IMR-90 (cell line): Measurements from ENCODE around the gene DMXL2. TPM values are rescaled to one million over a fixed set of nuclear protein-coding genes. Genes with fewer than 3 reads are reported as not detected.

Experiments
- ATAC-seq: fragments of 200-7000 bp; cut with Tn5 transposase; 2 replicates; pipeline ENCODE4 v1.9.1; 2020; ENCODE audit warnings: low read depth, mild to moderate bottlenecking, moderate library complexity
- BruUV-seq: library from RNA; stranded (reverse); fragments of 400-500 nt; replicated peaks from 2 replicates; lab custom pipeline; 2021; lab: Mats Ljungman, UMichigan
- CTCF ChIA-PET: fragments of 300-600 bp; formaldehyde crosslinking; extraction: SDS; loops from one replicate; lab custom pipeline; 2021; ENCODE audit warnings: antibody characterized with exemption; lab: Yijun Ruan, JAX
- POLR2A ChIA-PET: fragments of 300-600 bp; sonication (Branson Sonifier 250); formaldehyde crosslinking; loops from one replicate; lab custom pipeline; 2022; ENCODE audit warnings: antibody characterized with exemption; ENCODE audit not compliant: unreplicated experiment; lab: Charles Lee
- DNase-seq: peaks from one replicate; pipeline ENCODE4 v3.0.0; 2013
- H2AFZ ChIP-seq: replicated peaks from 2 replicates; pipeline ENCODE3; 2013; ENCODE audit warnings: low read length, mild to moderate bottlenecking; ENCODE audit not compliant: poor library complexity
- H2AK5ac ChIP-seq: 2 replicates; pipeline ENCODE4 v1.6.1; 2013; ENCODE audit warnings: low read depth, low read length, inconsistent platforms
- H2AK9ac ChIP-seq: replicated peaks from 2 replicates; pipeline ENCODE3; 2013; ENCODE audit warnings: mild to moderate bottlenecking, low read depth, low read length, moderate library complexity; ENCODE audit not compliant: poor library complexity
- H2BK120ac ChIP-seq: 2 replicates; pipeline ENCODE4 v1.6.1; 2013; ENCODE audit warnings: low read depth, low read length, inconsistent platforms
- H2BK15ac ChIP-seq: 3 replicates; pipeline ENCODE4 v1.6.1; 2013; ENCODE audit warnings: low read depth, low read length, inconsistent platforms
- H2BK20ac ChIP-seq: 2 replicates; pipeline ENCODE4 v1.6.1; 2013; ENCODE audit warnings: low read depth, mild to moderate bottlenecking, inconsistent platforms, low read length, moderate library complexity
- H2BK5ac ChIP-seq: 2 replicates; pipeline ENCODE4 v1.6.1; 2013; ENCODE audit warnings: mild to moderate bottlenecking, low read depth, low read length, inconsistent platforms; ENCODE audit not compliant: poor library complexity, severe bottlenecking
- H3K14ac ChIP-seq: replicated peaks from 2 replicates; pipeline ENCODE4 v1.6.1; 2013; ENCODE audit warnings: low read depth, low read length, inconsistent platforms
- H3K18ac ChIP-seq: 2 replicates; pipeline ENCODE4 v1.6.1; 2013; ENCODE audit warnings: low read depth, low read length, control low read depth
- H3K23ac ChIP-seq: 2 replicates; pipeline ENCODE4 v1.6.1; 2013; ENCODE audit warnings: low read depth, low read length, inconsistent platforms
- H3K27ac ChIP-seq: 2 replicates; pipeline ENCODE4 v1.5.1; 2013; ENCODE audit warnings: mild to moderate bottlenecking, control low read depth, low read length; ENCODE audit not compliant: insufficient read depth
- H3K27me3 ChIP-seq: 2 replicates; pipeline ENCODE4 v1.6.1; 2013; ENCODE audit warnings: low read length; ENCODE audit not compliant: control insufficient read depth, insufficient read depth
- H3K36me3 ChIP-seq: 2 replicates; pipeline ENCODE4 v1.6.1; 2013; ENCODE audit warnings: low read length, mixed read lengths; ENCODE audit not compliant: control insufficient read depth, insufficient read depth
- H3K4ac ChIP-seq: 2 replicates; pipeline ENCODE4 v1.6.1; 2013; ENCODE audit warnings: low read depth, low read length, inconsistent platforms
- H3K4me1 ChIP-seq: 2 replicates; pipeline ENCODE4 v1.6.1; 2013; ENCODE audit warnings: low read length, mixed read lengths; ENCODE audit not compliant: control insufficient read depth, insufficient read depth
- H3K4me2 ChIP-seq: 2 replicates; pipeline ENCODE4 v1.6.1; 2013; ENCODE audit warnings: low read depth, mild to moderate bottlenecking, control low read depth, low read length, moderate library complexity
- H3K4me3 ChIP-seq: 2 replicates; pipeline ENCODE4 v1.5.1; 2013; ENCODE audit warnings: low read depth, mild to moderate bottlenecking, control low read depth, low read length, moderate library complexity; ENCODE audit not compliant: insufficient read depth
- H3K56ac ChIP-seq: 2 replicates; pipeline ENCODE4 v1.6.1; 2013; ENCODE audit warnings: low read length, inconsistent platforms; ENCODE audit not compliant: insufficient read depth; ENCODE audit errors: extremely low read depth
- H3K79me1 ChIP-seq, 2 experiments: 2 replicates each; pipeline ENCODE4 v1.6.1; 2013; ENCODE audit warnings: low read length in 2 of 2, inconsistent platforms in 1 of 2, low read depth in 1 of 2
- H3K9ac ChIP-seq: 2 replicates; pipeline ENCODE4 v1.6.1; 2013; ENCODE audit warnings: low read depth, low read length, control low read depth
- H3K9me1 ChIP-seq: 2 replicates; pipeline ENCODE4 v1.6.1; 2013; ENCODE audit warnings: low read length, inconsistent platforms; ENCODE audit not compliant: insufficient read depth
- H3K9me3 ChIP-seq: 2 replicates; pipeline ENCODE4 v1.6.1; 2013; ENCODE audit warnings: low read length; ENCODE audit not compliant: control insufficient read depth, insufficient read depth
- H4K20me1 ChIP-seq: 2 replicates; pipeline ENCODE4 v1.6.1; 2013; ENCODE audit warnings: low read length, inconsistent platforms; ENCODE audit not compliant: insufficient read depth
- H4K5ac ChIP-seq: 2 replicates; pipeline ENCODE4 v1.6.1; 2013; ENCODE audit warnings: mild to moderate bottlenecking, low read depth, low read length, control low read depth
- H4K8ac ChIP-seq, 2 experiments: 2 replicates each; pipeline ENCODE4 v1.6.1; 2013; ENCODE audit warnings: low read depth in 2 of 2, low read length in 2 of 2, control low read depth in 1 of 2, inconsistent platforms in 1 of 2
- H4K91ac ChIP-seq: 2 replicates; pipeline ENCODE4 v1.6.1; 2013; ENCODE audit warnings: low read depth, low read length, inconsistent platforms; ENCODE audit not compliant: insufficient read depth
- CTCF ChIP-seq: conservative IDR thresholded peaks from 2 replicates; pipeline ENCODE4 v1.5.1; 2012; ENCODE audit warnings: mild to moderate bottlenecking, low read depth, low read length, improper control_type of control experiment
- MAZ ChIP-seq: IDR thresholded peaks from 2 replicates; pipeline ENCODE4 v1.6.1; 2012; ENCODE audit warnings: low read depth, mild to moderate bottlenecking, low read length, improper control_type of control experiment, moderate library complexity, borderline replicate concordance
- NFE2L2 ChIP-seq: fragments of 150-350 bp; IDR thresholded peaks from 2 replicates; pipeline ENCODE4 v1.6.1; 2016; ENCODE audit warnings: low read depth, mild to moderate bottlenecking, low read length
- RFX5 ChIP-seq: IDR thresholded peaks from 2 replicates; pipeline ENCODE4 v1.8.0; 2012; ENCODE audit warnings: low read depth, mild to moderate bottlenecking, low read length, moderate library complexity
- SMC3 ChIP-seq: fragments of 150-350 bp; IDR thresholded peaks from 2 replicates; pipeline ENCODE4 v1.6.1; 2016; ENCODE audit warnings: low read depth, mild to moderate bottlenecking, antibody characterized with exemption, low read length, moderate library complexity
- dilution Hi-C: fragments of 300-500 bp; cut with HindIII; formaldehyde crosslinking; loops from one replicate; pipeline ENCODE4 v1.14.3; 2018; ENCODE audit warnings: low sequenced_read_pairs; ENCODE audit not compliant: unreplicated experiment
- in situ Hi-C: fragments of 300-500 bp; cut with MboI; formaldehyde crosslinking; loops from 3 replicates; pipeline ENCODE4 v1.14.3; 2019; ENCODE audit warnings: low sequenced_read_pairs, inconsistent platforms, mixed read lengths
- intact Hi-C: fragments of 100-400 bp; cut with micrococcal nuclease; formaldehyde crosslinking; loops from 2 replicates; pipeline ENCODE4 v1.10.0; 2022
- polyA plus RNA-seq, 3 experiments: library from polyadenylated mRNA; depleted of rRNA; stranded (reverse); fragments of >200 nt; gene quantifications; 2 replicates each; pipeline ENCODE4 v1.2.3, GENCODE V29; 2012; ENCODE audit warnings: low replicate concordance in 1 of 3
- total RNA-seq: library from RNA; depleted of rRNA; stranded (reverse); fragments of >200 nt; gene quantifications from 2 replicates; pipeline ENCODE4 v1.2.3, GENCODE V29; 2012

DMXL2 gene
- total and polyA plus RNA-seq, 2 of the 4 experiments (the other 2 are of a cell fraction), result 9.7 to 21.9 TPM

GRCh38 chr15:51503003-51503402 is 119.6 kb downstream of the DMXL2 start:
- H3K4me3 ChIP-seq, result no peak overlapping the region
- ChIA-PET CTCF (interaction anchor here (1.5 kb wide), 1 partner anchor 101 kb away, joined by 3 read pairs; no protein-coding TSS in a partner anchor), POLR2A (no interaction called here)
- ATAC-seq (no peak), DNase-seq (no peak)
- no peak overlapping the region for H3K23ac ChIP-seq
- no peaks in the 10 kb centered on the region for H3K9me3 ChIP-seq
- no peaks in the 10 kb centered on the region for H3K36me3 ChIP-seq
- in situ Hi-C loops, result no loop called here
- H2BK15ac ChIP-seq, result no peak overlapping the region
- no peaks in the 10 kb centered on the region for H3K9me1 ChIP-seq
- no peak overlapping the region for H2BK120ac ChIP-seq
- no peak overlapping the region for H3K4ac ChIP-seq
- no peak overlapping the region for H3K18ac ChIP-seq
- no peak overlapping the region for H4K5ac ChIP-seq
- BruUV-seq, result no TSS peak
- TF ChIP-seq NFE2L2 (peak; percentile 50; the same call in 1 of the 2 replicates), MAZ (no peak), SMC3 (no peak), CTCF (no peak), RFX5 (no peak)
- no peak overlapping the region for H2BK5ac ChIP-seq
- no peak overlapping the region for H4K91ac ChIP-seq
- intact Hi-C loops, result no loop called here
- no peak overlapping the region for H2AFZ ChIP-seq
- H4K8ac ChIP-seq, result no peak overlapping the region
- no peak overlapping the region for H3K14ac ChIP-seq
- no peaks in the 10 kb centered on the region for H3K79me1 ChIP-seq
- H3K9ac ChIP-seq, result no peak overlapping the region
- no peaks in the 10 kb centered on the region for H3K27me3 ChIP-seq
- no peak overlapping the region for H2BK20ac ChIP-seq
- no peaks in the 10 kb centered on the region for H3K4me1 ChIP-seq
- dilution Hi-C loops, result no loop called here
- H3K4me2 ChIP-seq, result no peak overlapping the region
- no peak overlapping the region for H2AK5ac ChIP-seq
- no peak overlapping the region for H3K27ac ChIP-seq
- H3K56ac ChIP-seq, result no peak overlapping the region
- no peak overlapping the region for H2AK9ac ChIP-seq
- H4K20me1 ChIP-seq, result no peaks in the 10 kb centered on the region
